ENCODE results near the gene LUZP2. TPM values are rescaled to one million over a fixed set of nuclear protein-coding genes. Genes with fewer than 3 reads are reported as not detected.

Gene LUZP2
- total RNA-seq, 2 donors from 2014 or later = 0.28 to 4.1 TPM

DNA sequence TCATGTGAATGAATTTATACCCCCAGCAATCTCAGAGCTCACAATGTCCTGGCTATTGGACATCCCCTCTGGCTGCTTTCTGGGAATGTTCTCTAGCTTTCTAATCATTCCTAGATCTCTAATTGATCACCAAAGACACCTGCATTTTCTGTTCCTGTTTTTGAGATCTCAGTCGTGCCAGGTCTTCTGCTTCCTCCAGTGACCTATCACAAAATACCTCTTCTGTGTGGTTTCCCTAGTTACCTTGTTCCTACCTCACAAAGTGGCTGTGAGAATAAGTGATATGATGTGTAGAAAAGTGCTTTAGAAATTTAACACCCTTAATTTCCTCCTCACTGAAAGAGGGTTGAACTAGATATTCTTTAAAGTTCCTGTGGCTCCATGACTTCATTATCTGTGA, 92.2 kb downstream of the LUZP2 start:
- TF ChIP-seq POLR2A (IDR thresholded peaks at IDR 0.05) = no peak
- no peak for TF ChIP-seq POLR2AphosphoS5 (IDR thresholded peaks at IDR 0.05)
- TF ChIP-seq, protein P1, sequence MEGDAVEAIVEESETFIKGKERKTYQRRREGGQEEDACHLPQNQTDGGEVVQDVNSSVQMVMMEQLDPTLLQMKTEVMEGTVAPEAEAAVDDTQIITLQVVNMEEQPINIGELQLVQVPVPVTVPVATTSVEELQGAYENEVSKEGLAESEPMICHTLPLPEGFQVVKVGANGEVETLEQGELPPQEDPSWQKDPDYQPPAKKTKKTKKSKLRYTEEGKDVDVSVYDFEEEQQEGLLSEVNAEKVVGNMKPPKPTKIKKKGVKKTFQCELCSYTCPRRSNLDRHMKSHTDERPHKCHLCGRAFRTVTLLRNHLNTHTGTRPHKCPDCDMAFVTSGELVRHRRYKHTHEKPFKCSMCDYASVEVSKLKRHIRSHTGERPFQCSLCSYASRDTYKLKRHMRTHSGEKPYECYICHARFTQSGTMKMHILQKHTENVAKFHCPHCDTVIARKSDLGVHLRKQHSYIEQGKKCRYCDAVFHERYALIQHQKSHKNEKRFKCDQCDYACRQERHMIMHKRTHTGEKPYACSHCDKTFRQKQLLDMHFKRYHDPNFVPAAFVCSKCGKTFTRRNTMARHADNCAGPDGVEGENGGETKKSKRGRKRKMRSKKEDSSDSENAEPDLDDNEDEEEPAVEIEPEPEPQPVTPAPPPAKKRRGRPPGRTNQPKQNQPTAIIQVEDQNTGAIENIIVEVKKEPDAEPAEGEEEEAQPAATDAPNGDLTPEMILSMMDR (IDR thresholded peaks at IDR 0.05) = no peak
- intact Hi-C loops (cut with DNase I) = no loop called here
- DNase-seq (ENCODE audit: low spot score) = no peak
- H3K4me1 ChIP-seq (replicated peaks) = no peaks in the 10 kb centered on the region
- no peak overlapping the region for H3K27ac ChIP-seq
- H3K27me3 ChIP-seq (replicated peaks; ENCODE audit: insufficient read depth) = no peaks in the 10 kb centered on the region
- WGBS = 86% methylated on average over 1 of the region's 1 CpG
- no peaks in the 10 kb centered on the region for H3K36me3 ChIP-seq
- no peaks in the 10 kb centered on the region for H3K9me3 ChIP-seq
- H3K4me3 ChIP-seq = no peak overlapping the region

DNA sequence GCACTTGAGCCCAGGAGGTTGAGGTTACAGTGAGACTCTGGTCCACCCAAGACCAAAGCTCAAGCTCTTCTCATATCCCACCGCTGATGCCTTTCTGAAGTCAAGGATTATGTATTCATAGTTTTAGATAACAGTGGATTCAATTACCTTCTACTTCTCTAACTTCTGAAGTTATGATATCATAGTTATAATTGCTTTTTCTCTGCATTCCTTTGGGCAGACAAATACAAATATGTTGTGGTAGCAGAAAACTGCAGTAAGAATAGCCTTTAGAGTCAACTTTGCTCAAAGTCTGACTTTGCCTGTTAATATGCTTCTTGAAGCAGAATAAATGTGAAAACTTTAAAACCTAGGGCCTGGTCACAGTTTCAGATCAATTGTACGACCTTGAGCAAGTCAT, 94.4 kb downstream of the LUZP2 start:
- intact Hi-C loops (cut with DNase I) = no loop called here
- Histone ChIP-seq H3K9me3 (no peaks in the 10 kb centered on the region), H3K4me1 (replicated peaks) (no peaks in the 10 kb centered on the region), H3K4me3 (no peak overlapping the region), H3K27ac (no peak overlapping the region), H3K27me3 (replicated peaks; ENCODE audit: insufficient read depth) (no peaks in the 10 kb centered on the region), H3K36me3 (no peaks in the 10 kb centered on the region)
- no peak for TF ChIP-seq POLR2AphosphoS5 (IDR thresholded peaks at IDR 0.05)
- TF ChIP-seq POLR2A (IDR thresholded peaks at IDR 0.05) = no peak
- TF ChIP-seq, protein P1 (IDR thresholded peaks at IDR 0.05) = no peak
- no peak for DNase-seq (ENCODE audit: low spot score)
- 72% methylated on average over 2 of the region's 2 CpGs for WGBS

DNA sequence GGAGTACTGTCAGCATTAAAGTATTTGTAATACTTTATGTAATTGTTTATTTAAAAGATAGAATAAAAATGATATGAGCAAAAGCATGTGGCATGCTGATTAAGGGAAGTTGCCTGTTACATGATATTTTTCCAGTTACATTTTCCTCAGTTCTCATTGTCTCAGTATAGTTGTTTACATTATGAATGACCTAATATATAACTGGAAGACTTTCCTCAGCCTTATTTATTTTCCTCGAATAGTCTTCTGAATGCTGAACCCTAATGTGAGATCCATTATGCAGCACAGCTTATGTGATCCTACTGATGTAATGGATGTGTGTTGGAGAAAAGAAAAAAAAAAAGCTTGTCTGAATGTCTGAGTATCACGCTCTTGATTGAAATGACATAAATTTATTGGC, 95.5 kb downstream of the LUZP2 start:
- intact Hi-C loops (cut with DNase I) = no loop called here
- H3K4me3 ChIP-seq = no peak overlapping the region
- WGBS = 46% methylated on average over 2 of the region's 2 CpGs

DNA sequence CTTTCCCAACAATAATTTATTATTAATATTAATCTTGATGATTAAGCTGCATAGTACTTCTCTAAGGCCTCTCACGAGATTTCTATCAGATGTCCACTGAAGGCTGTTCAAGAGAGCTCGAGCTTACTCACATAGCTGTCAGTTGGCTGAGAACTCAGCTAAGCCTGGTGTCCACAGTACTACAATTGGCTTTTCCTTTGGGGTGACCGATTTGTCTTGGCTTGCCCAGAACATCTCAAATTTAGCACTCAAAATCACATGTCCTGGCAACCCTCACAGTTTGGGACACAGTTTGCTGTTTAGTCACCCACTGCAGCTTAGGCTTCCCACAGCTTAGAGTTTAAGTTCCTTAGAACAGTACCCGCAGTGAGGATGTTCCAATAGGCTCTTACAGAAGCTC, 96.5 kb downstream of the LUZP2 start:
- Histone ChIP-seq H3K4me1 (replicated peaks) (no peaks in the 10 kb centered on the region), H3K9me3 (no peaks in the 10 kb centered on the region), H3K4me3 (no peak overlapping the region), H3K36me3 (no peaks in the 10 kb centered on the region), H3K27me3 (replicated peaks; ENCODE audit: insufficient read depth) (no peaks in the 10 kb centered on the region), H3K27ac (no peak overlapping the region)
- TF ChIP-seq POLR2A (IDR thresholded peaks at IDR 0.05) (no peak), POLR2AphosphoS5 (IDR thresholded peaks at IDR 0.05) (no peak)
- TF ChIP-seq, protein P1 (IDR thresholded peaks at IDR 0.05) = no peak
- intact Hi-C loops (cut with DNase I) = no loop called here
- DNase-seq (ENCODE audit: low spot score) = no peak
- 80% methylated on average over 4 of the region's 4 CpGs for WGBS

More for the DNA sequence above, 95.5 kb downstream of the LUZP2 start:
- Histone ChIP-seq H3K4me1 (replicated peaks) (no peaks in the 10 kb centered on the region), H3K36me3 (no peaks in the 10 kb centered on the region), H3K27ac (no peak overlapping the region), H3K27me3 (replicated peaks; ENCODE audit: insufficient read depth) (no peaks in the 10 kb centered on the region), H3K9me3 (no peaks in the 10 kb centered on the region)
- TF ChIP-seq, protein P1 (IDR thresholded peaks at IDR 0.05) = no peak
- TF ChIP-seq POLR2AphosphoS5 (IDR thresholded peaks at IDR 0.05) (no peak), POLR2A (IDR thresholded peaks at IDR 0.05) (no peak)
- DNase-seq (ENCODE audit: low spot score) = no peak

DNA sequence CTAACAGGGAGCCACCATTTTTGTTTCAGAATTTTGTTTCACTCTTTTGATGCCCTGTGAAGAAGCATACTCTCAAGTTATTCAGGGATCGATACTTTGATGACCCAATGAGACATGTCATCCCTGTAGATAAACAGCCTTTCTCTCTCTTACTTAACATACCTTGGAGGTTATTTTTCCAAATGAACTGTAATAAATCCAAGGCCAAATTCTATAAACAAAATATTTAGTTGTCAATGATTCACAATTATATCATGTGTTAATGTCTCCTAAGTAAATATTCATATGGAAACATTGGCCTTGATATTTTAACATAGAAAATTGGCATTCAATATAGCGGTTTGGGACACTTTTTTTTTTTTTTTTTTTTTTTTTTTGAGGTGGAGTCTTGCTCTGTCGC, 97.5 kb downstream of the LUZP2 start:
- H3K27me3 ChIP-seq (replicated peaks; ENCODE audit: insufficient read depth) = no peaks in the 10 kb centered on the region
- TF ChIP-seq POLR2AphosphoS5 (IDR thresholded peaks at IDR 0.05) = no peak
- TF ChIP-seq POLR2A (IDR thresholded peaks at IDR 0.05) = no peak
- TF ChIP-seq, protein P1 (IDR thresholded peaks at IDR 0.05) = no peak
- 95% methylated on average over 3 of the region's 3 CpGs for WGBS
- H3K9me3 ChIP-seq = no peaks in the 10 kb centered on the region
- intact Hi-C loops (cut with DNase I) = no loop called here
- DNase-seq (ENCODE audit: low spot score) = no peak
- H3K4me3 ChIP-seq = no peak overlapping the region
- H3K36me3 ChIP-seq = no peaks in the 10 kb centered on the region
- no peaks in the 10 kb centered on the region for H3K4me1 ChIP-seq (replicated peaks)
- no peak overlapping the region for H3K27ac ChIP-seq
